Measurements from ENCODE around the gene UPF3A. TPM values are rescaled to one million over a fixed set of nuclear protein-coding genes. Genes with fewer than 3 reads are reported as not detected.

Gene UPF3A
- polyA plus RNA-seq, 1 experiment: 43.9 TPM

DNA sequence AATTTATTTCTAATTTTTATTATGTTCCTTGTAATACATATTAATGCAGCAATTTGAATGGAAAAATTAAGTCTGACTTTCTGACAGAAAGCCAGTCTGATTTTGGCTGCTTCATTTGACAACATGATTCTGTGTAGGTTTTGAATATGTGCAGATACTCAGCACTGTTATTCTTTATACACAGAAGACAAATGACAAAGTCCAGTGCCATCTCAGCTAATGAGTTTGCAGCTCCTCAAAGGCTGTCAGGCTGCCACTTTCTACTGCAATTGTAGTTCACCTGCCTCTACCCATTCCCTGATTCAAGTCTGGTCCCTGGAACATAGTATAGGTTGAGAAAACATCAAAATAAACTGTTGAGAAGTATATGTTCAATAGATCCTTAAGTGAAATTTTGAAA, 30.0 kb downstream of the UPF3A start:
- POLR2A ChIA-PET: no interaction called here
- Histone ChIP-seq H3K4me3 (ENCODE audit: low read depth, low read length) (no peak overlapping the region), H3K36me3 (ENCODE audit: control insufficient read depth, insufficient read depth, low read length) (peaks cover 6% of the 10 kb centered on the region), H3K27me3 (ENCODE audit: control insufficient read depth, insufficient read depth, low read length) (no peaks in the 10 kb centered on the region)
- TF ChIP-seq, protein P1, sequence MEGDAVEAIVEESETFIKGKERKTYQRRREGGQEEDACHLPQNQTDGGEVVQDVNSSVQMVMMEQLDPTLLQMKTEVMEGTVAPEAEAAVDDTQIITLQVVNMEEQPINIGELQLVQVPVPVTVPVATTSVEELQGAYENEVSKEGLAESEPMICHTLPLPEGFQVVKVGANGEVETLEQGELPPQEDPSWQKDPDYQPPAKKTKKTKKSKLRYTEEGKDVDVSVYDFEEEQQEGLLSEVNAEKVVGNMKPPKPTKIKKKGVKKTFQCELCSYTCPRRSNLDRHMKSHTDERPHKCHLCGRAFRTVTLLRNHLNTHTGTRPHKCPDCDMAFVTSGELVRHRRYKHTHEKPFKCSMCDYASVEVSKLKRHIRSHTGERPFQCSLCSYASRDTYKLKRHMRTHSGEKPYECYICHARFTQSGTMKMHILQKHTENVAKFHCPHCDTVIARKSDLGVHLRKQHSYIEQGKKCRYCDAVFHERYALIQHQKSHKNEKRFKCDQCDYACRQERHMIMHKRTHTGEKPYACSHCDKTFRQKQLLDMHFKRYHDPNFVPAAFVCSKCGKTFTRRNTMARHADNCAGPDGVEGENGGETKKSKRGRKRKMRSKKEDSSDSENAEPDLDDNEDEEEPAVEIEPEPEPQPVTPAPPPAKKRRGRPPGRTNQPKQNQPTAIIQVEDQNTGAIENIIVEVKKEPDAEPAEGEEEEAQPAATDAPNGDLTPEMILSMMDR (IDR thresholded peaks at IDR 0.05; ENCODE audit: insufficient read depth, low read depth, low read length): no peak
- DNase-seq (ENCODE audit: low read depth): no peak
- CTCF ChIA-PET: interaction anchor here (0.7 to 1.5 kb wide), 3 partner anchors 9 to 332 kb away, joined by 3 to 5 read pairs (median 3); no protein-coding TSS in a partner anchor

DNA sequence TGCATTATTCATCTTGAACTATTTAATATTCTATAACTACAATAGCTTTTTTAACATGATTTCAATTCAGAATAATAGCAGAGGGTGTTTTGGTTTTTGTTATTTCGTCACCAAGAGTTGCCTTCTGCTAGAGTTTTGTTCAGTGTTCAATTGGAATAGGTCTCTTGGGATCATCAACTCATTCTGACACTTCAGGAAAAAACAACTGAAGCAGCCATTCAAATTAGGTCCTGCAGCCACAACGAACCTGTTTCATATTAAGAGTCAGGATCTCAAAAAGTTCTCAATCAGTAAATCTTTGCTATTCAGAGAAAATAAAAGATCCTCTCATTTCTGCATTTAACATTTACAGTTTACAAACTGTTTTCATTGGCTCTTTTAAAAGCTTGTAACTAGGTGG, 30.5 kb downstream of the UPF3A start:
- H3K4me3 ChIP-seq (ENCODE audit: low read depth, low read length): no peak overlapping the region
- H3K27me3 ChIP-seq (ENCODE audit: control insufficient read depth, insufficient read depth, low read length): no peaks in the 10 kb centered on the region
- H3K36me3 ChIP-seq (ENCODE audit: control insufficient read depth, insufficient read depth, low read length): peaks cover under 1% of the 10 kb centered on the region; the same call in 1 of the 2 replicates
- ChIA-PET CTCF (interaction anchor here (1.5 kb wide), 1 partner anchor 9 kb away, joined by 3 read pairs; no protein-coding TSS in a partner anchor), POLR2A (interaction anchor here (0.6 kb wide), 1 partner anchor 30 kb away, joined by 4 read pairs; no protein-coding TSS in a partner anchor)
- DNase-seq (ENCODE audit: low read depth): no peak
- TF ChIP-seq, protein P1 (IDR thresholded peaks at IDR 0.05; ENCODE audit: insufficient read depth, low read depth, low read length): no peak

DNA sequence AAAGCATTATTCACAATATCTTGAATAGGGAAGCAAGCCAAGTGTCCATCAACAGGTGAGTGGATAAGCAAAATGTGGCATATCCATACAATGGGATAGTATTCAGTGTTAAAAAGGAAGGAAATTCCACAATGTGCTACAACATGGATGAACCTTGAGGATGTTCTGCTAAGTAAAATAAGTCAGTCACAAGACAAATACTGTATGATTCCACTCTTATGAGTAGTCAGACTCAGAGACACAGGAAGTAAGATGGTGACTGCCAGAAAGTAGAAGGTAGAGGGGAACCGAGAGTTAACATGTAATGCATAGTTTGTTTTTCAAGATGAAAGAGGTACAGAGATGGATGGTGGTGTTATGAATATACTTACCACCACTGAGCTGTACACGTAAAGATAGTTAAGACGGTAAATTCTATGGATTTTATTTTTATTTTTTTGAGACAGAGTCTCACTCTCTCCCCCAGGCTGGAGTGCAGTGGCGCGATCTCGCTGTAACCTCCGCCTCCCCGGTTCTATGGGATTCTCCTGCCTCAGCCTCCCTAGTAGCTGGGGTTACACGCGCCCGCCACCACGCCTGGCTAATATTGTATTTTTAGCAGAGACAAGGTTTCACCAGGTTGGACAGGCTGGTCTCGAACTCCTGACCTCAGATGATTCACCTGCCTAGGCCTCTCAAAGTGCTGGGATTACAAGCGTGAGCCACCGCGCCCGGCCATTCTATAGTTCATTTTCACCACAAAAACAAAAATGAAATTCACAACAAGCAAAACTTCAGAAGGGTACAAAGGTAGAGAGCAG, 31.9 kb downstream of the UPF3A start:
- TF ChIP-seq, protein P1 (IDR thresholded peaks at IDR 0.05; ENCODE audit: insufficient read depth, low read depth, low read length): no peak
- CTCF ChIA-PET: no interaction called here
- POLR2A ChIA-PET: no interaction called here
- Histone ChIP-seq H3K36me3 (ENCODE audit: control insufficient read depth, insufficient read depth, low read length) (no peaks in the 10 kb centered on the region; the same call in 1 of the 2 replicates), H3K27me3 (ENCODE audit: control insufficient read depth, insufficient read depth, low read length) (no peaks in the 10 kb centered on the region), H3K4me3 (ENCODE audit: low read depth, low read length) (peak overlapping the region; percentile 30; the same call in 1 of the 2 replicates)
- no peak for DNase-seq (ENCODE audit: low read depth)

DNA sequence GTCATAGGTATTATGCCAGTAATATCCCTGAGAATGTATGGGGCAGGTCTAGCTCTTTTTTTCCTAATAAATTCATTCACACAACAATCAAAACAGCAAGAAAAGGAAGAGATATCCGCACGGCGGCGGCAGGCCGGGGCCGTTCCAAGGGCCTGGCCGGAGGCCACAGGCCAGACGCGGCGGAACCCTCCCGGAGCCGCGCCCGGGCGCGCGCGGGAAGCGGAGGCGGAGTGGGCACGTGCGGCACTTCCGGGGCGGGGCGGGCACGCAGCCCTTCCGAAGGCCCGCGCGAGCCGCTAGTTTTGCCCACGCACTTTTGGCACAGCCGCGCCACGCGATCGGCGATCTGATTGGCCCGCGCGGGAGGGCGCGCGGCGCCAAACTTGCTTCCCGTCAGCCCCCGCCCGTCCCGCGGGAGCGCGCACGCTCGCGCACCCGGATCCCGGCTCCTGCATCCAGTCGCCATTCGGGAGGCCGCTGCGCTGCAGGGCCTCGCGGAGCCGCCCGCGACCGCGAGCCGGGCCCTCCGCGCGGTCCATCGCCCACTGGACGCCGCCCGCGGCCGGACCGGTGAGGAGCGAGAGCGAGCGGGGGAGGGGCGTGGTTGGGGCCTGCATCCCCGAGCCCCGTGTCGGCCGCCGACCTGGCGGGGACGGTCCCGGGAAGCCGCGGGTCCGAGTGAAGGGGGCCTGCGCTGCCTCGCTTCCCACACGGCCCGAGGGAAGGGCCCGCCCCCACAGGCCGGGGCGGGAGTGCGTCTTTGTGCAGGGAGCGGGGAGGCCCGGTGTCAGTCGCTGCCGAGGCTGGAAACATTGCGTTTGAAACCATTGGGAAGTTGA, 32.9 kb downstream of the UPF3A start, which contains the start of gene CHAMP1:
Gene CHAMP1, plus strand, starts transcription at position 430 of the 839 bp plus-strand sequence. CDS start 9,340 bp downstream, outside the sequence.
- Histone ChIP-seq H3K36me3 (ENCODE audit: control insufficient read depth, insufficient read depth, low read length) (no peaks in the 10 kb centered on the region; the same call in 1 of the 2 replicates), H3K4me3 (ENCODE audit: low read depth, low read length) (peak within 1 kb of the TSS; percentile 68), H3K27me3 (ENCODE audit: control insufficient read depth, insufficient read depth, low read length) (no peaks in the 10 kb centered on the region)
- peak; percentile 76 for DNase-seq (ENCODE audit: low read depth)
- TF ChIP-seq, protein P1 (IDR thresholded peaks at IDR 0.05; ENCODE audit: insufficient read depth, low read depth, low read length): no peak
- CTCF ChIA-PET: no interaction called here
- POLR2A ChIA-PET: no interaction called here

Data from BJ (cell line).